HepG2 (cell line): Measurements from ENCODE around the gene DBN1.

Experiments used
- DMAP1 ChIP-seq: IDR thresholded peaks from 2 replicates; pipeline ENCODE4 v1.6.1; 2016
- EP300 ChIP-seq, 3 experiments: sonication (generic) in 1 of 3; formaldehyde crosslinking in 1 of 3; IDR thresholded peaks; 2 replicates each; pipeline versions ENCODE4 v1.5.1 to v1.6.1; 2011 to 2020; ENCODE audit warnings: low read depth in 2 of 3, low read length in 2 of 3, borderline replicate concordance in 1 of 3, improper control_type of control experiment in 1 of 3, mild to moderate bottlenecking in 1 of 3, missing genetic modification reagents in 1 of 3, moderate library complexity in 1 of 3
- POLR2A ChIP-seq, 2 experiments: IDR thresholded peaks; 2 replicates each; pipeline ENCODE4 v1.6.1; 2011; ENCODE audit warnings: low read depth in 2 of 2, low read length in 2 of 2, mild to moderate bottlenecking in 1 of 2, moderate library complexity in 1 of 2; ENCODE audit not compliant: insufficient read depth in 1 of 2
- POLR2AphosphoS5 ChIP-seq: IDR thresholded peaks from 2 replicates; pipeline ENCODE4 v1.6.1; 2012; ENCODE audit warnings: low read depth, low read length
- TF ChIP-seq, protein P1 (sequence below): IDR thresholded peaks from 2 replicates; pipeline ENCODE4 v1.6.1; 2016; ENCODE audit warnings: low read depth, borderline replicate concordance
- TF ChIP-seq, protein P2 (sequence below): sonication (generic); formaldehyde crosslinking; IDR thresholded peaks from 2 replicates; pipeline ENCODE4 v1.5.0; 2020; ENCODE audit warnings: mild to moderate bottlenecking, missing genetic modification reagents, moderate library complexity

DNA sequence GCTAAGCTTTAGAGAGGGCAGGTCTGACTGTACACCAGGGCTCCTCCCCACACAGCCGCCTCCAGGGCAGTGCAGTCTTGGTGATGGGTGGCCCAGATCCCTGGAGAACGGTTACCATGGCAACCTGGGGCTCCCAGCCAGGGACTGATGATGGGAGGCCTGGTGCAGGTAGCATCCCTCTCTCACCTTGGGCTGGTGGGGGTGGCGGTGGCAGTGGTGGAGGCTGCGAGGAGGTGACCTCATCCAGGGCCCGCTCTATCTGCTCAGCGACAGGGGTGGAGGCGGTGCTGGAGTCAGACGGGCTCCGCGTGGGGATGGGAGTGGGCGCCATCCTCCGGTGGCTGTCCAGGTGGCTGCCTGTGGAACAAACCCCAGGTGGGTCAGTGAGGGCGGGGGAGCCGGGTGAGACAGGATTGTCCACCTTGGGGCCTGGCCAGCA lies 14.5 kb downstream of the DBN1 start:
- TF ChIP-seq EP300 (IDR thresholded peaks at IDR 0.05; ENCODE audit: low read depth in 2 of 2, low read length in 2 of 2) (no peak), EP300 (CRISPR knock-in tag; IDR thresholded peaks at IDR 0.05; ENCODE audit: borderline replicate concordance) (no peak), POLR2AphosphoS5 (no peak), POLR2A (IDR thresholded peaks at IDR 0.05; ENCODE audit: insufficient read depth in 1 of 2, low read depth in 2 of 2, low read length in 2 of 2) (no peak), DMAP1 (CRISPR knock-in tag) (no peak)
- TF ChIP-seq, protein P1, sequence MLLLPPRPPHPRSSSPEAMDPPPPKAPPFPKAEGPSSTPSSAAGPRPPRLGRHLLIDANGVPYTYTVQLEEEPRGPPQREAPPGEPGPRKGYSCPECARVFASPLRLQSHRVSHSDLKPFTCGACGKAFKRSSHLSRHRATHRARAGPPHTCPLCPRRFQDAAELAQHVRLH: no peak
- TF ChIP-seq, protein P2, sequence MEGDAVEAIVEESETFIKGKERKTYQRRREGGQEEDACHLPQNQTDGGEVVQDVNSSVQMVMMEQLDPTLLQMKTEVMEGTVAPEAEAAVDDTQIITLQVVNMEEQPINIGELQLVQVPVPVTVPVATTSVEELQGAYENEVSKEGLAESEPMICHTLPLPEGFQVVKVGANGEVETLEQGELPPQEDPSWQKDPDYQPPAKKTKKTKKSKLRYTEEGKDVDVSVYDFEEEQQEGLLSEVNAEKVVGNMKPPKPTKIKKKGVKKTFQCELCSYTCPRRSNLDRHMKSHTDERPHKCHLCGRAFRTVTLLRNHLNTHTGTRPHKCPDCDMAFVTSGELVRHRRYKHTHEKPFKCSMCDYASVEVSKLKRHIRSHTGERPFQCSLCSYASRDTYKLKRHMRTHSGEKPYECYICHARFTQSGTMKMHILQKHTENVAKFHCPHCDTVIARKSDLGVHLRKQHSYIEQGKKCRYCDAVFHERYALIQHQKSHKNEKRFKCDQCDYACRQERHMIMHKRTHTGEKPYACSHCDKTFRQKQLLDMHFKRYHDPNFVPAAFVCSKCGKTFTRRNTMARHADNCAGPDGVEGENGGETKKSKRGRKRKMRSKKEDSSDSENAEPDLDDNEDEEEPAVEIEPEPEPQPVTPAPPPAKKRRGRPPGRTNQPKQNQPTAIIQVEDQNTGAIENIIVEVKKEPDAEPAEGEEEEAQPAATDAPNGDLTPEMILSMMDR: no peak
